Measurements from ENCODE around the gene ZNF831. TPM values are rescaled to one million over a fixed set of nuclear protein-coding genes. Genes with fewer than 3 reads are reported as not detected.

Gene ZNF831
- total RNA-seq, 1 donor from 2014 or later: not detected

DNA sequence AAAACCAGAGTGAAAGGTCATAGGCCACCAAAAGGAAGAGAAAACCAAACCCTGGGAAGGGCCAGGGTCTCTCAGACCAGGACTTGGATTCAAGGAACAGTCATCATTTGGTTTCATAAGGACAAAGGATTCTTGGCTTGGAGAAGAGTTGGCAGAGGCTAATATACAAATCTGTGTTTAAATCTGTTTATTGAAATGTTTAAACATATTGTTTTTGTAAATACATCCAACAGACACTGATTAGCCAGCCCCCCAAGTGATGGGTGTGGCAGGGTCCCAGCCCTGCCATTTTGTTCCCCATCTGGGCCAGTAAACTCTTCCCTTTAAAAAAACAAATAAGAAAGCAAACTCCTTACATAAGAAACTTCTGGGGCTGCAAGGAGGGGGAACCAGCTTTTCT is 6.1 kb upstream of the ZNF831 start:
- no peak overlapping the region for H3K27ac Mint-ChIP-seq (ENCODE audit: unreplicated experiment)
- H3K9me3 Mint-ChIP-seq (ENCODE audit: unreplicated experiment): no peaks in the 10 kb centered on the region
- DNase-seq (ENCODE audit: extremely low spot score, unreplicated experiment): no peak
- H3K4me3 Mint-ChIP-seq (ENCODE audit: unreplicated experiment): no peak overlapping the region
- TF ChIP-seq, protein P1, sequence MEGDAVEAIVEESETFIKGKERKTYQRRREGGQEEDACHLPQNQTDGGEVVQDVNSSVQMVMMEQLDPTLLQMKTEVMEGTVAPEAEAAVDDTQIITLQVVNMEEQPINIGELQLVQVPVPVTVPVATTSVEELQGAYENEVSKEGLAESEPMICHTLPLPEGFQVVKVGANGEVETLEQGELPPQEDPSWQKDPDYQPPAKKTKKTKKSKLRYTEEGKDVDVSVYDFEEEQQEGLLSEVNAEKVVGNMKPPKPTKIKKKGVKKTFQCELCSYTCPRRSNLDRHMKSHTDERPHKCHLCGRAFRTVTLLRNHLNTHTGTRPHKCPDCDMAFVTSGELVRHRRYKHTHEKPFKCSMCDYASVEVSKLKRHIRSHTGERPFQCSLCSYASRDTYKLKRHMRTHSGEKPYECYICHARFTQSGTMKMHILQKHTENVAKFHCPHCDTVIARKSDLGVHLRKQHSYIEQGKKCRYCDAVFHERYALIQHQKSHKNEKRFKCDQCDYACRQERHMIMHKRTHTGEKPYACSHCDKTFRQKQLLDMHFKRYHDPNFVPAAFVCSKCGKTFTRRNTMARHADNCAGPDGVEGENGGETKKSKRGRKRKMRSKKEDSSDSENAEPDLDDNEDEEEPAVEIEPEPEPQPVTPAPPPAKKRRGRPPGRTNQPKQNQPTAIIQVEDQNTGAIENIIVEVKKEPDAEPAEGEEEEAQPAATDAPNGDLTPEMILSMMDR (IDR thresholded peaks at IDR 0.05): no peak
- no peaks in the 10 kb centered on the region for H3K36me3 Mint-ChIP-seq (ENCODE audit: unreplicated experiment)
- no peaks in the 10 kb centered on the region for H3K4me1 Mint-ChIP-seq (ENCODE audit: unreplicated experiment)
- no peaks in the 10 kb centered on the region for H3K27me3 Mint-ChIP-seq (ENCODE audit: unreplicated experiment)

DNA sequence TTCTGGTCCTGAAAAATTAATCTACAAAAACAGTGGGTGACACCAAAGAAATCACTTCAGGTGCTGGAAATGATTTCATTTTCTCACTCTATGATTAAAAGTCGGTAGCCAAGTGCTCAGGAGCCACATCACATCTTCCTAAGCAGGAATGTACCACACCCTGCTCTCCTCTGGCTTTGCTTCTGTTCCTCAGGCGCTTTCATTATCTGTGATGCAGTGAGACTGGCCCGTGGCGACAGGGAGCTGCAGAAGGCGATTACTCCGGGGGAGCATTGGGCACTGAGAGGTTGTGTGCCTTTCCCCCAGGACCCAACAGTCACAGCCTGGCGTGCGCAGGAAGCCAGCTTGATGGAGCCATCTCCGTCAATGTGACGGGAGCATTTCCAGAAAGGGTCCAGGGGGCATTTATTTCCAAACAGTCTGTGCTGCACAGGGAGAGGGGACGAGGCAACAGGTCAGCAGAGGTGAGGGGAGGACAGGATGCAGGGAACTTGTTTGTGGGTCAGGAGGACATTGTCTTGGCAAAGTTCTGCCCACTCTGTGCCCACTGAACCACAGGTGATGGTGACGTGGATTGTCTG is 5.6 kb upstream of the ZNF831 start:
- H3K4me1 Mint-ChIP-seq (ENCODE audit: unreplicated experiment): no peaks in the 10 kb centered on the region
- H3K4me3 Mint-ChIP-seq (ENCODE audit: unreplicated experiment): no peak overlapping the region

DNA sequence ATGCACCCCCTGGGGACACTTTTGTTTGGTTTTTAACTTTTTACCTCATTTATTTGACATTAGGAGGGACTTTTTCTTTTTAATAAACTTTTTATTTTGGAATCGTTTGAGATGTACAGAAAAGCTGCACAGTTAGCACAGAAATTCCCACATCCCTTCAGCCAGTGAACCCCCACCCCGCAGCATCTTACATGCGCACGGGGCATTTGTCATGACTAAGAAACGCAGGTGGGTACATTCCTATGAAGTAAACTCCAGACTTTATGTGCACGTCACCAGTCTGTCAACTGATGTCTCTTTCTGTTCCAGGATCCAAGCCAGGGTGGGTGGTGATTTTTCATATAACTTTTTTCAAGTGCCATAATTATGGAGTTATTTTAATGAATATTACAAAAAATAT is 4.9 kb upstream of the ZNF831 start:
- H3K9me3 Mint-ChIP-seq (ENCODE audit: unreplicated experiment): no peaks in the 10 kb centered on the region
- DNase-seq (ENCODE audit: extremely low spot score, unreplicated experiment): no peak
- H3K36me3 Mint-ChIP-seq (ENCODE audit: unreplicated experiment): no peaks in the 10 kb centered on the region
- no peaks in the 10 kb centered on the region for H3K27me3 Mint-ChIP-seq (ENCODE audit: unreplicated experiment)
- TF ChIP-seq, protein P1 (IDR thresholded peaks at IDR 0.05): no peak
- no peaks in the 10 kb centered on the region for H3K4me1 Mint-ChIP-seq (ENCODE audit: unreplicated experiment)
- no peak overlapping the region for H3K4me3 Mint-ChIP-seq (ENCODE audit: unreplicated experiment)
- H3K27ac Mint-ChIP-seq (ENCODE audit: unreplicated experiment): no peak overlapping the region

More for the DNA sequence above, 5.6 kb upstream of the ZNF831 start:
- no peak for DNase-seq (ENCODE audit: extremely low spot score, unreplicated experiment)
- Mint-ChIP-seq H3K9me3 (ENCODE audit: unreplicated experiment) (no peaks in the 10 kb centered on the region), H3K27ac (ENCODE audit: unreplicated experiment) (no peak overlapping the region), H3K27me3 (ENCODE audit: unreplicated experiment) (no peaks in the 10 kb centered on the region), H3K36me3 (ENCODE audit: unreplicated experiment) (no peaks in the 10 kb centered on the region)
- TF ChIP-seq, protein P1 (IDR thresholded peaks at IDR 0.05): no peak

DNA sequence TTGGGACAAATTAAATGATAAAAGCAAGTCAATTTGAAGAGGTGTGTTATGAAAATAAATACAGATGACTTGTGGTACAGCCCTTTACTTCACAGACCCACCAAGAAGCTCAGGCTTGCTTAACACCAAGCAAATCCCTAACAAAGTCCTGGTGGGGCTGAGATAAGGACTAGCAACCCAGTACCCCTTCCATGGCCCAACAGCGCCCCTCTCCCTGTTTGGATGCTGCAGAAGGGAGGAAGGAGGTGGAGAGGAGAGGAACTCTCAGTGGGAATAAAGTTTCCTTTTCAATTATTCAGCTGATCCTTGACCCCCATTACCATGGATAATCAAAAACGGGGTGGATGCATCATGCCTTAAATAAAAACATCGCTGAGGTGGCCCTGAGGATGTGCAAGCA is 4.5 kb upstream of the ZNF831 start:
- TF ChIP-seq, protein P1 (IDR thresholded peaks at IDR 0.05): no peak
- H3K9me3 Mint-ChIP-seq (ENCODE audit: unreplicated experiment): no peaks in the 10 kb centered on the region
- no peaks in the 10 kb centered on the region for H3K27me3 Mint-ChIP-seq (ENCODE audit: unreplicated experiment)
- no peaks in the 10 kb centered on the region for H3K4me1 Mint-ChIP-seq (ENCODE audit: unreplicated experiment)
- H3K36me3 Mint-ChIP-seq (ENCODE audit: unreplicated experiment): no peaks in the 10 kb centered on the region
- DNase-seq (ENCODE audit: extremely low spot score, unreplicated experiment): no peak
- no peak overlapping the region for H3K4me3 Mint-ChIP-seq (ENCODE audit: unreplicated experiment)
- H3K27ac Mint-ChIP-seq (ENCODE audit: unreplicated experiment): no peak overlapping the region

DNA sequence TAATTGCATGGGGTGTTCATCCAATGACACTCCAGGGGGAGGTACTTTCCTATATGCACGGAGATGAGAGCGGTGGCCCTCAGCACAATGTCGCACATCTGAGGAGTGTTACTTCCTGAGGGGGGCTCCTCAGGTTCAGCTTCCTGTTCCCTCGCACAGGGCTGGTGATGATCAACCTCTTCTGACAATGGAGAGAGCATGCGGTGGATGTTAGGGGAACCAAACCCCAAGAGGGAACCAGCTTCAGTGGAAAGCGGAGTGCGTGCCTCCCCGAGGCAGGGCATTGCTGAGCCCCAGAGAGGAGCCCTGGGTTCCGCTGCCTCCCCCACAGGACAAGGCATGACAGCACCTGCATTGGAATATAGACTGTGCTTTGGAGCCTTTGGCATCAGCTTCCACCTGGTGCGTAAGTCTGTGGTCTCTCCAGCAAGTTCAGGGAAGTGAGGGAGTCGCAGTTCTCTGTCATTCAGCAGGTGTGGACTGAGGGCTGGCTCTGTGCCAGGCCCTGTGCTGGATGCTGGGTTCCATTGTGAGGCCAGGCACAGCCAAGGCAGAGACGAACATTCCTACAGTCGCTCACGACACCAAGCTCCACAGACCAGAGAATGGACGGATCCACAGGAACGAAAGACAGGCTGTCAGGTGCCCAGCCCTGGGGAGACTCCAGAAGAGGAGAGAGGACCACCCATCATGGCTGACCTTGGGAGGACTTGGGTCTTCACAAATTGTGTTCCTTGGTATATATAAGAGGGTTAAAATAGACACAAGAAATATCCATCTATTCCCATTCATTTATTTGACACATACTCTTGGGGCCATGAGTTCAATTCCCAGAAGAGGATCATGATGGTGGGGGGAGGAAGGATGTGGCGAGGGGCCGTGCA is 3.9 kb upstream of the ZNF831 start:
- Mint-ChIP-seq H3K27me3 (ENCODE audit: unreplicated experiment) (no peaks in the 10 kb centered on the region), H3K27ac (ENCODE audit: unreplicated experiment) (no peak overlapping the region), H3K4me1 (ENCODE audit: unreplicated experiment) (no peaks in the 10 kb centered on the region), H3K9me3 (ENCODE audit: unreplicated experiment) (no peaks in the 10 kb centered on the region), H3K4me3 (ENCODE audit: unreplicated experiment) (no peak overlapping the region), H3K36me3 (ENCODE audit: unreplicated experiment) (no peaks in the 10 kb centered on the region)
- TF ChIP-seq, protein P1 (IDR thresholded peaks at IDR 0.05): no peak
- DNase-seq (ENCODE audit: extremely low spot score, unreplicated experiment): no peak

Measured in osteocyte (in vitro differentiated cells).